GM21786 (cell line): ENCODE data around the gene CENPL.
"Not testable (repeated sequence)": the region's sequence is repeated elsewhere in the genome, so short reads cannot be mapped to it uniquely, and the experiment has no call there.

Experiments used
- ATAC-seq: cut with Tn5 transposase; IDR thresholded peaks from one replicate; pipeline ENCODE4 v1.9.1; 2021; ENCODE audit not compliant: unreplicated experiment

Gene CENPL

DNA sequence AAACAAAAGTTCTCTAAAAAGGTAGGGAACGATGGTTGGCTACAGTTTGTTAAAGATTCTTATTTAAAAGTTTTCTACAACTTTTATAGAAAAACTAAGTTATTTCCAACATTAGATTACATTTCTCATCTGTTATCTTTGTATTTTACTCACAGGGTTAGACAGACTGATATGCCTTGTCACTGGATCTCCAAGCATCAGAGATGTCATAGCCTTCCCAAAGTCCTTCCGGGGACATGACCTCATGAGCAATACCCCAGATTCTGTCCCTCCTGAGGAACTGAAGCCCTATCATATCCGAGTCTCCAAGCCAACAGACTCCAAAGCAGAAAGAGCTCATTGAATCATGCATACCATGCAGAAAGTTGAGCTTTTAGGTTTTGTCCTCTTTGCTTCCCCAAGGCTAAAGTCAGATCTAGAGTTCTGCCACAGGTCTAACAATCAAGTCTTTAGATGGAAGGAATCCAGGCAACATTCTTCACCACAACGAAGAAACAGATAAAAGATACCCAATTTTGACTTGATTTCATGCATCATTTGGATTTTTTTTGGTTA is 32.8 kb upstream of the CENPL start:
- ATAC-seq: no peak

DNA sequence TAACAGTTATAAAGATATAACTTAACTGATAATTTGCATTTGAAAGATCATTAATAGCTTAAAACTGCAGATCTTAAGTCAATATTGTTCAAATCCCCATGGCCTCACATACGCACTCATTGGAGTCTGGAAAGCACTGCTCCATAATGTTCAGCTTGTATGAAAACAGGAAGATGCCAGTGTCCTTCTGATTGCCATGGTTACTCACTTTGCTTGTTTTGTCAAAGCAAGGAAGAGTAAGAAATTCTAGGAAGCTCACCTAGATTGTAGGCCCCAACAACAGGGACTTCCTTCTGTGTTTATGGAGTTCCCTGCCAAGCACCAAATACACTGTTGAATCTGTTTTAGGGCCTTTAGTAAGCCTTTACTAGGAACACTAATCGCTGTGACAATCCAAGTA is 32.2 kb upstream of the CENPL start:
- ATAC-seq: no peak

DNA sequence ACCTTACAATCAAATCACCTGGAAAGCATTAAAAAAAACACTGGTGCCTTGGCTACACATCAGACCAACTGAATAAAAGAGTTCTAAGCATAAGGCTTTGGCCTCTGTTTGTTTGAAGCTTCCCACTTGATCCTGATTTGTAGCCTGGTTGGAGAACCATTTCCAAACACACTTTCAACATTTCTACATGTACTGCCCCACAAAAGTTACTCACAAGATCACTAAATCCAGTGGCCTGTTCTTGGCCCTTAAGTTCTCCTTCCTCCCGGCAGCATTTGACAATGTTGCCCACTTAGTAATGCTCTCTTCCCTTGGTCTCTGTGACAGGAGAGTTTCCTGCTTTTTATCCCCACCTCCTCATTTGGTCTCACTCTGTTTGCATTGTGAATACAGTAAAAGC is 31.3 kb upstream of the CENPL start:
- ATAC-seq: no peak

DNA sequence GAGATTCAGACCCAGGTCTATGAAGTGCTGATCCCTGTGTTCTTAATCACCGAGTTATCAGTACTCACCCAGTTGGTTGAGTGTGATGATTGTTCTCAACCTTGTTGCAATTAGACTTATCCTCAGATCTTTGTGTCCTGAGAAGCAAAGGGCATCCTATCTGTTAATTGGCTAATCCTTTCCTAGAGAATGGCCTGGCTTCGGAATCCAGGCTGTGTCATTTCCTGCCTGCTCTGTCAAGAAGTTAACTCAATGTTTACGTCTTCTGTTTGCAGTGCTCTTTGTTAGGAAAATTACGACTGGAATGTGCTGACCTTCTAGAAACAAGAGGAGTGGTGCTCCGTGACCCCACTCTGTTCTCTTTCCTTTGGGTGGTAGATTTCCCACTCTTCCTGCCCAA is 28.4 kb upstream of the CENPL start:
- no peak for ATAC-seq

DNA sequence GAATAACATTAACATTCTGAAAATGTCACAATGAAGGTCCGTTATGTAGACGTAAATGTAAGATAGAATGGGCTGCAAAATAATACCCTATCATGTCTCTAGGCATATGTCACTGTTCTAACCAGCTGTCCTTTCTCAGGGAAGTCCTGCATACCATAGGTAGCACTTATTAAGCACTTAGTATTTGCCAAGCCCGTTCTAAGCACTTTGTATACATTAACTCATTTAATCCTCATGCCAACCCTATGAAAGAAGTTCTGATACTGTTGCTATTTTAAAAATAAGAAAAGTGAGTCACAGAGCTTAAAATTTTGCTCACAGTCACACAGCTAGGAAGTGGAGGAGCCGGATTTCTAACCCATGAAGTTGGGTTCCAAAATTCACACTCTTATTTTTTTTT is 27.4 kb upstream of the CENPL start:
- no peak for ATAC-seq

DNA sequence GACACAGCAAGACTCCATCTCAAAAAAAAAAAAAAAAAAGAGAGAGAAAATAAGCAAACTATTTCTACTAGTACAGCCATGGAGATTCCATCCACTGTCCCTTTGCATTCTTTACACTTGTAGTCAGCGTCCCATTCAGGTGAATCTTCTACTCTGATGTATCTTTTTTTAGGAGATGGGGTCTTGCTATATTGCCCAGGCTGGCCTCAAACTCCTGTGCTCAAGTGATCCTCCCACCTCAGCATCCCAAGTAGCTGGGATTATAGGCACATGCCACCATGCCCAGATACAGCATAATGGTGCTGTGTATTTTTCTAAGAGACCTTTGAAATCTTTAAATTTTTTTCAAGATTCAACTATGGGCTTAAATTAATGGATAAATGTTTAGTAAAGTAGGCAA is 8.1 kb upstream of the CENPL start:
- no peak for ATAC-seq

DNA sequence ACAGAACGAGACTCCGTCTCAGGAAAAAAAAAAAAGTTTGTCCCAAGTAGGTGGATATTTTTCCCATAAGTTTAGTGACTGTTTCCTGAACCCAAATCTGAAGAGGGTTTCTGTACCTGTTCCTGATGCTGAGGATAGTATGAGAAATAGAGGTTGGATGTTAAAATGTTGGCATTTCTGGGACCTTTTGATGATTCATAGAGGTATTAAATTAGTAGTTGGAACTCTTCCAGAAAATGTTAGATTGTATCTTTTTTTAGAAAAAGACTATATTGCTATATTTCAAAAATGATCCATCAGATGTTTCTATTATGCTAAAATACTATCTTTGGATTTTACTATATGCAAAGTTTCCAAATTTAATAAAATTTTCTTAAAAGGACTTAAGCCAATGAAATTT is 2.9 kb upstream of the CENPL start:
- no peak for ATAC-seq

DNA sequence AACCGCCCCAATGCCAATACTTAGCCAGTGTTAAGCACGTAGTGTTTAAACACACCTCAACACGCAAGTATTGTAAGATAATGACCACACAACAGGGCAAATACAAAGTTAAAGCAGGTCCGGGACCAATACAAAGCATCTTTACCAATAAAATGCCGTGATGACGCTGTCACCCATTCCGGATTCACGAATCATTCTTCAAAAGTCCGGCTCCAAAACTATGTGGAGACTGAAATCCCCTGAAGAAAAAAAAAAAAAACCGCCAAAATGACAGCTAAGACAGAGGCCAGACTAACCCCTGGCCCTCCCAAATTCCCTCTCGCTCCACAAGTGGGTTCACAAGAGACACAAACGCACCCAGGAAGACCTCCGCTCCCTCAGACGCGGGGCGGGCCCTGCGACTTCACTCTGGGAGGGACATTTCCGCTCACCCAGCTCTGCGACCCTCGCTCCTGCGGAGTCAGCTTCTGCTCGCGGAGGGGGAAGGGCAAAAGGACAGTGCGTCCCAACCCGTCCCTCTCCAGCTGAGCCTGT is 835 bp downstream of the CENPL start:
- ATAC-seq: peak; percentile 39

DNA sequence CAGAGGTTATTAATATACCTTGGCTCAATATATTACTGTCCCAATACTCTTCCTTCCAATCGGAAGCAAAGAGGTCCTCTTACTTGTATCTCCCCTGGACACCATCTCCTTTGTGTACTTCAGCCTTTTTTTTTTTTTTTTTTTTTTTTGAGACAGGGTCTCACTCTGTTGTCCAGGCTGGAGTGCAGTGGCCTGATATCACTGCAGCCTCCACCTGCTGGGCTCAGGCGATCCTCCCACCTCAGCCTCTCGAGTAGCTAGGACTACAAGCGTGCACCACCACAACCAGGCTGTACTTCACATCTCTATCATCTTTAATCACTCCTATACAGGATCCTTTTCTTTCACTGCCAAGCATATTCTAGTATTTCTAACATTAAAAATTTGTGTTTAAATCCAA is 3.0 kb downstream of the CENPL start:
- no peak for ATAC-seq

DNA sequence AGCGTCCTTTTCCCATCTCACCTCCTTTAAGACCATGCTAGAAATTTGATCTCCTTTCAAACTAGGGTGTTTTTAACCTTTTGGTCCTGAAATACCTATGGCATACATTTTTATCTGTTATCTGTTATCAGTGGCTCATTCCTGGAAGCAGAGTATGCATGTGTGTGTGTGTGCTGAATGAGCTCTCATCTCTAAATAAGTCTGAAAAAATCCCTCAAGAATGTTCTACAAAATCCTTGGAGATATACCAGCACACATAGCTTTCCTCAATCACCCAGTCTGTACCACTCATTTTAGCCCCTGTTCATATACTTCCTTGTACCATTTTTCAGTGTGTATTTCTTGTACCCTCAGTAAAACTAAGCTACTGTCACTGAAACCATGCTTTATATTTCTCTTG is 6.2 kb downstream of the CENPL start:
- no peak for ATAC-seq

DNA sequence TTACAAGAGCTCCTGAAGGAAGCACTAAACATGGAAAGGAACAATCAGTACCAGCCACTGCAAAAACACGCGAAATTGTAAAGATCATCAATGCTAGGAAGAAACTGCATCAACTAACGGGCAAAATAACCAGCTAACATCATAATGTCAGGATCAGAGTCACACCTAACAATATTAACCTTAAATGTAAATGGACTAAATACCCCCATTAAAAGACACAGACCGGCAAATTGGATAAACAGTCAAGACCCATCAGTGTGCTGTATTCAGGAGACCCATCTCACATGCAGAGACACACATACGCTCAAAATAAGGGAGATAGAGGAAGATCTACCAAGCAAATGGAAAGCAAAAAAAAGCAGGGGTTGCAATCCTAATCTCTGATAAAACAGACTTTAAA is 11.0 kb downstream of the CENPL start:
- not testable (repeated sequence) for ATAC-seq

DNA sequence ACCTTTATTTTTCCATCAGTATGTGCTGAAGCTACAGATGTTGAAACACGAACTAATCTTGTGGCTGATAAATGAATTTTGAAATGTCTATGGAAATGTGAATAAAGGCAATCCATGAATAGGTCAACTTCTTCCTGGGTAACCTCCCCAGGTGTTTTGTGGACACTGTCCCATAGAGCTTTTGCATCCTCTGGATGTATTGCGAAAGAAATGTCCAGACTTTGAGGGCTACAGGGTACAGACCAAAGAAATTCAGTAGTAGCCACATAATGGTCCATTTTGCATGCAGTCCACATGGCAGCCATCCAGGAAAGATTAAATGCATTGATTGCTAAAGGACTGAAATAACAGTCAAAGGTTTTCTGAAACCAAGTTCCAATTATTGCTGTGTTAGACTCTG is 21.7 kb downstream of the CENPL start:
- ATAC-seq: no peak

DNA sequence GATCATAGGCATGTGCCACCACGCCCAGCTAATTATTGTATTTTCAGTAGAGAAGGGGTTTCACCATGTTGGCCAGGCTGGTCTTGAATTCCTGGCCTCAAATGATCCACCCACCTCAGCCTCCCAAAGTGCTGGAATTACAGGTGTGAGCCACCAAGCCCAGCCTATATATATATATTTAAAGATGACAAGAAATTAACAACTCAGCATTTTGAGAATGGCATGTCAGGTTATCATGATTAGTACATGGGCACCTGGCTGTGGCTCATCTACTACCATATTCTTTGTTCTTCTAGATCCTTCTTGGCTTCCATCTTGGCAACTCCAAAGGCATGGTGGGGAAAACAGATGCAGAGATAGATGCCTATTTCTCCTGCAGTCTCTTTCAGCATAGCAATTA is 24.7 kb downstream of the CENPL start:
- ATAC-seq: not testable (repeated sequence)

DNA sequence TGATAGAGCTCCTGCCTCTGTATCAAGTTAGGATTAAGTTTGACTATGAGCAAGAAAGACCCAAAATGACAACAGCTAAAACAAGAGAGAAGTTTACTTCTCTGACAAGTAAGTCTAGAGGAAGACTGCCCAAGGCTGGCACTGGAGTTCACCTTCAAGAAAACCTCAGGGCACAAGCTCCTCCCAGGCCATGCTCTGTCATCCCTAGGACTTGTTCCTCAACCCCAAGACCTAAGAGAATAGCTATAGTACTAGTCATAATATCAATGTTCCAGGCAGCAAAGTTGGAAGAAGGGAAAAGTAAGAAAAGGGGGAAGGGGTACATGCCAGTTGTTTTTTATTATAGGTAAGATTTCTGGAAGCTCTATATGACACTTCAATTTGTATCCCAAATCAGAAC is 26.6 kb downstream of the CENPL start:
- no peak for ATAC-seq

DNA sequence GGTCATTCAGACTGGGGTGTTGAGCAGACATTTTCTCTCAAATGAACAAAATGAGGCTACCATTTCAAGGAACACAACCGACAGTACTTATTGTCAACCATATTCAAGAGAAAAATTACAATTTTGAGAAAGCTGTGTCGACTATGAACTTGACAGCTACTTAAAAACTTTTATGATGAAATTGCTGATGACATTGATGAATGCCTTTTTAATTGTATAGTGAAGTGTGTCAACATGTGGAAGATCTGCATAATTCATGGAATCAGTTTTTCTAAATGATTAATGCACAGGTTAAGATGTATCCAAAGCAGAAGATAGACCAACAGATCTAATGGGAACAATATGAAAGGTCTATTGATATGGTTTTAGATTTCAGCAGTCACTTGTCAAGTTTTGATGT is 34.8 kb downstream of the CENPL start:
- ATAC-seq: no peak

DNA sequence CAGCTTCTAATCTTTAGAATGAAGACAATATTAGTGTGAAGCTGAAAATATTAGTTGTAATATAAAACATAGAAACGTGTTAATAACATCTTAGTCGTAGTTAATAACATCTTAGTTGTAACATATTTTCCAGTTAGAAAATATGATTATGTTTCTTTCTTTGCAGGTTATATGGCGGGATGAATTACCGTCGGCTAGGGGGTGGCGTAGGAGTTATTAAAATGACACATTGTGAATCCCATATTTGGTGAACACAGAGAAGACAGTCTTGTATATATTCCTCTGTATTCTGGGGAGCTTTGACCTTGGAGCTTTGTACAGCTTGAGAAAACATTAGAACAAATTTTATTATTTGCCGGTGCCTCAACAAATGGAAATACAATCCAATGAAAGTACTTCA is 39.7 kb downstream of the CENPL start:
- no peak for ATAC-seq

DNA sequence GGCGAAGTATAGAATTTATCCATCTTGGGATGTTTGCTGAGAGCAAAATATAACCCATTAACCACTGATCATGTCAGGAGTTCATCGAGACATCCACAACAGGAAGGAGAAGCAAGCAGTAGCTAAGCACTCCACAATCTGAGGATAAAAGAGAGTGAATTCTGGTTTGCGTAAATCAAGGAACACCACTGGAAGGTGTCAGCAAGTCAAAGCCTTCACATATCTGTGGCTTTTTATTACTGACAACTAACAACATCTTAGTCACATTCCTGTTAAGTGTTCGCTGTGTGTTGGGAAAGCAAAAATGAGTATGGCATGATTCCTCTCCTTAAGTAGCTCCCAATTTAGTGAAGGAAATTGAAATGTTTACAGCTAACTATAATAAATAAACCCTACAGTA is 44.7 kb downstream of the CENPL start:
- no peak for ATAC-seq

DNA sequence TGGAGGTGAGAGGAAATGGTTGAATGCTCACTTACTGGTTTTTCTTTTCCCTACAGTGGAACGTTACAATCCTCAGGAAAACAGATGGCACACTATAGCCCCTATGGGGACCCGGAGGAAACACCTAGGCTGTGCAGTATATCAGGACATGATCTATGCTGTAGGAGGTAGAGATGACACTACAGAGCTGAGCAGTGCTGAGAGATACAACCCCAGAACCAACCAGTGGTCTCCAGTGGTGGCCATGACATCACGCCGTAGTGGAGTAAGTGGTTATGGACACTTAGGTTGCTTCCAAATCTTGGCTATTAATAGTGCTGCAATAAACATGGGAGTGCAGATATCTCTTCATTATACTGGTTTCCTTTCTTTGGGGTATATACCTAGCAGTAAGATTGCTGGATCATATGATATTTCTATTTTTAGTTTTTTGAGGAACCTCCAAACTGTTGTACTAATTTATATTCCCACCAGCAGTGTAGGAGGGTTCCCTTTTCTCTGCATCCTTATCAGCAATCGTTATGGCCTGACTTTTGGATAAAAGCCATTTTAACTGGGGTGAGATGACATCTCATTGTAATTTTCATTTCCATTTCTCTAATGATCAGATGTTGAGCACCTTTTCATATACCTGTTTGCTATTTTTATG is 49.0 kb downstream of the CENPL start:
- ATAC-seq: no peak

DNA sequence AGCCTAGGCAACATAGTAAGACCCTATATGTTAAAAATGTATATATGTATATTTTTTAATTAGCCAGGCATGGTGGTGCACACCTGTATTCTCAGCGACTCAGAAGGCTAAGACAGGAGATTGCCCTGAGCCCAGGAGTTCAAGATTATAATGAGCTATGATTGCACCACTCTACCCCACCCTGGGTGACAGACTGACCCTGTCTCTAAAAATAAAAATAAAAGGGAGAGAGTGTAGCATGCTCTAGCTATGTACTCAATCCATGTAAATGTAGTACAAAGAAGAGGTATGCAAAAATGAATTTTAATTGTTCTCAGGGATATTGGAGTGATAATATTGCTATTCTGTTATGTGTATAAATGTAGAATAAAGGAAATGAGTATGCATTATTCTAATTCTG is 53.1 kb downstream of the CENPL start:
- no peak for ATAC-seq

DNA sequence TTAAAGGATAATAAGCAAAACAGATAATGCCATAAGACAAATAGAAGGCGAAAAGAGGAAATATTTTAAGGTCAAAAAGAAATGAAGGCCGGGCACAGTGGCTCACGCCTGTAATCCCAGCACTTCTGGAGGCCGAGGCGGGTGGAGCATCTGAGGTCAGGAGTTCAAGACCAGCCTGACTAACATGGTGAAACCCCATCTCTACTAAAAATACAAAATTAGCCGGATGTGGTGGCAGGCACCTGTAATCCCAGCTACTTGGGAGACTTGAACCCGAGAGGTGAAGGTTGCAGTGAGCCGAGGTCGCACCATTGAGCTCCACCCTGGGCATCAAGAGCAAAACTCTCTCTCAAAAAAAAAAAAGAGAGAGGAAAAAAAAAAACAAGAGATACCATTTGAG is 54.4 kb downstream of the CENPL start:
- ATAC-seq: not testable (repeated sequence)

DNA sequence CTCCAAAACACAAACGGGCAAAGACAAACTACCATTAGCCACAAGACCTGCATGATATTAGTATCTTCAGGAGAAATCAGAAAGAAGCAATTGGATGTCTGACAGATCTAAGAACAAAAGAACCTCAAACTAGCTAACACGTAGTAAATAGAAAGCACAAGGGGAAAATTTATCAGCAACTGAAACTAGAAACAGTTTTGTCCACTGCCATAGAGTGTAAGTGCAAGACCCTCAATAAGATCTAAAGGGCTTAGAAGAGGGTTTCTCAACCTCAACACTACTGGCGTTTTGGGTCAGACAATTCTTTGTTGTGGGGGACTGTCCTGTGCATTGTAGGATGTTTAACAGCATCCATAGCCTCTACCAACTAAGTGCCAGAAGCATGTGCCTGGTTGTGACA is 55.9 kb downstream of the CENPL start:
- no peak for ATAC-seq

DNA sequence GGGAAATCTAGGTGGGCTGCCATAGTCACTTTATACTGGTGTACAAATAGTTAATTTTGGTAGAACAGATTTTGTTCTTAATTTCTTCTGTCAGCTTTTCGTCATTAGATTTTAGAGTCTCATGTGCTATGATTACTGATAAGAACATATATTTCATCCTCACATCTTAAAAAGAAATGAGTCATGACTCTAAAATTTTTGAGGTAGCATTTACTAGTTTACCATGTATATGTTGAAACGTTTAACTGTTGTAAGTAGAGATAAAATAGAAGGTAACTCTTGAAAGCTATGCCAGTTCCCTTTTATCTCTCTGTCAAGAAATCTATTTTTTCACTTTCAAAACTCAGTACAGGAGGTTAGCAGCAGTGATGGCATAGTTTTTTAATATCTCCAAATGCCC is 56.5 kb downstream of the CENPL start:
- no peak for ATAC-seq

DNA sequence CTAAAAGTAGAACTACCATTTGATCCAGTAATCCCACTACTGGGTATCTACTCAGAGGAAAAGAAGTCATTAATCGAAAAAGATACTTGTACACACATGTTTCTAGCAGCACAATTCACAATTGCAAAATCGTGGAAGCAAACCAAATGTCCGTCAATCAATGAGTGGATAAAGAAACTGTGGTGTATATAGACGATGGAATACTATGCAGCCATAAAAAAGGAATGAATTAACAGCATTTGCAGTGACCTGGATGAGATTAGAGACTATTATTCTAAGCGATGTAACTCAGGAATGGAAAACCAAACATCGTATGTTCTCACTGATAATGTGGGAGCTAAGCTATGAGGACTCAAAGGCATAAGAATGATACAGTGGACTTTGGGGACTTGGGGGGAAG is 60.4 kb downstream of the CENPL start:
- ATAC-seq: not testable (repeated sequence)
